ENCODE data around the gene HOXB4.

Gene HOXB4

GRCh38 chr17:48601207-48601538, 23.0 kb upstream of the HOXB4 start:
- no peak for DNase-seq

DNA sequence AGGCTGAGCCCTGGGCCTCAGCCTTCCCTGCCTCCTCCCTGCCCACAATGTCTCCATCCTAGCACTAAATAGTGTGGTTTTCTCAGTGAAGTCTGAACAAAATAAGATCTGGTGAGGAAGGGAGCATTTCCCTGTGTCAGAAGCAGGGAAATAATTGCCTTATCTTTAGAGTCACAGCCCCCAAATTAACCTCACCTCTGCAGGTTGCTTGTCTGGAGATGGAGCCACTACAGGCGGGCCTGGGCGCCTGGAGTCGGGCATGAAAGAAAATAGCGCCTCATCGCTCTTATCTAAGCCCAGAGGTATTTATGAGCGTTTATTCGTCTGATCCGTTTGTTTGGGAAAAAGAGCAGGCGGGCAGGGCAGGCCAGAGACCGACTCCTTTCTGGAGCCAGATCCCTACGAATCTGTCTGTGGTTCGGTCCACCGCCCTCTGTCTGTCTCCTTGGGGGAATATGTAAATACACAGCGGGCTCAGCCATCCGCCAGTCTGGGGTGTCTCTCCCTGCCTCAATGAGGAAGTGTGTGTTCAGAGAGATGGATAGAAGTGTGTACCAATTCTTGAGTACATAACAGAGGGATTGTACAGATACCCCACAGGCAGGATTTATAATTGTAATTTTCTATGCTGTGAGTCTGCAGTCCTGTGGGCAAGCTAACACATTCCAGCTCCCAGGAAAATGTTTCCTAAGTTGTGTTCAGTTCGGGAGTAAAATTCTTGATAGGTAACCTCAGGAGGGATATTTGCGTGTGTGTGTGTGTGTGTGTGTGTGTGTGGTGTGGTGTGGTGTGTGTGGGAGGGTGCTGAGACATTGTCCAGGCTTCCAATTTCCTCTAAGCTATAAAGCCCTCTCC, 22.3 kb upstream of the HOXB4 start:
- no peak for DNase-seq

- DNase-seq: no peak
These were observed 21.2 kb upstream of the HOXB4 start for GRCh38 chr17:48599354-48599753.

DNA sequence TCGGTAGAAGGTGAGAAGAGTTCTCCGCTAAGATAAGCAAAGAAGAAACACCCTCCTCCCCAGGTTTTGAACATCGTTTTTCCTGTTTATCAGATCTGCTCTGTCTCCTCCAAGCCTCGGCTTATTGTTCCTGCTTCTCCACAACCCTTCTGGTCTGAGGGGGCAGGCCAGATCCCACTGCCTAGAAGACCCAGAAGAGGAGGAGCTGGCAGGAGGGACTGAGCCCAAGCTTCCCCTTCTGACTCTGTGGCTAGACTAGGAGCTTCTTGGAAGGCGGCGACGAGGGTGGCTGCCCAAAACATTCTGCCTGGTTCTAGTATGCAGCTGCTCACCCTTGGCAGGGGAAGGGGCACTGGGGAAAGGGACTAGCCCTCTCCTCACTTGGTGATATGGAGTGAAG, 20.6 kb upstream of the HOXB4 start:
- DNase-seq: no peak

GRCh38 chr17:48597778-48598631, 19.9 kb upstream of the HOXB4 start:
- no peak for DNase-seq

DNA sequence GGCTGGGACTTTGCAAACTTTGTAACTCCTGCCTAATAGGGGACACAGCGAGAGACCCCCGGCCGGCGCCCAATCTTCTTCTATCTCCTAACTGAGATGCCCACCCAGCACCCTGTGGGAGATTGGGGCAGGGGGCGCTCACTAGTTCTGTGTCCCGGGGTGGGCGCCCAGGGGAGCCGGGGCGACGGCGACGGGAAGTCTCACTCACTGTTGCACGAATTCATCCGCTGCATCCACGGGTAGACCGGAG, 19.3 kb upstream of the HOXB4 start:
- DNase-seq: no peak

- DNase-seq: peak in 1 of 2 experiments; percentile 90
These were observed 18.8 kb upstream of the HOXB4 start for GRCh38 chr17:48596735-48597527.

DNA sequence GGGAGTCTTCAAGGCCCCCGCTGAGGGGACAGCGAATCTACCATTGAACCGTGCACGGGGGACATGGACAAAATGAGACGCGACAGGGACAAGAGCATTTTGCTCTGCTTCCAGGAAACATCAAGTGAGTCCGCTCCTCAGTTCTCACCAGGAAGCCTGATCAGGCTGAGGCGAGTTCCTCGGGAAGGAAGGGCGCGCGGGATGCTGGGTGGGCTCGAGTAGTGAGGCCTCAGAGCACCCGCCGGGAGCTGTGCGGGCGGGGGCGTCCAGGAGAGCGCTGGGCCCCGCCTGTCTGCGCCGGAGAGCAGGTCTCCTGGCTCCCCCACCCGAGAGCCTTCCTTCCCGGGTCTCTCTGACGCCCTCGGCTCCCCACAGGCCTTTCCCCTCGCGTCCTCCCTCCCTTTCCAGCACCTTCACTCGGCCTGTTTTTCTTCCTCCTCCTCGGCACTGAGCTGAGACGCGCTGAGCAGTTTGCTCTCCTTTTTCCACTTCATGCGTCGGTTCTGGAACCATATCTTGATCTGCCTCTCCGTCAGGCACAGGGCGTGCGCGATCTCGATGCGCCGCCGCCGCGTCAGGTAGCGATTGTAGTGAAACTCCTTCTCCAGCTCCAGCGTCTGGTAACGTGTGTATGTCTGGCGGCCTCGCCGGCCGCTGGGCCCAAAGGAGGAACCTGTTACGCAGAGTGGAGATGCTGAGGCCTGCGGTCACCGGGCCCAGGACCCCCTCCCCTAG, 18.0 kb upstream of the HOXB4 start:
- DNase-seq: no peak

GRCh38 chr17:48595278-48595999, 17.3 kb upstream of the HOXB4 start:
- DNase-seq: no peak

DNA sequence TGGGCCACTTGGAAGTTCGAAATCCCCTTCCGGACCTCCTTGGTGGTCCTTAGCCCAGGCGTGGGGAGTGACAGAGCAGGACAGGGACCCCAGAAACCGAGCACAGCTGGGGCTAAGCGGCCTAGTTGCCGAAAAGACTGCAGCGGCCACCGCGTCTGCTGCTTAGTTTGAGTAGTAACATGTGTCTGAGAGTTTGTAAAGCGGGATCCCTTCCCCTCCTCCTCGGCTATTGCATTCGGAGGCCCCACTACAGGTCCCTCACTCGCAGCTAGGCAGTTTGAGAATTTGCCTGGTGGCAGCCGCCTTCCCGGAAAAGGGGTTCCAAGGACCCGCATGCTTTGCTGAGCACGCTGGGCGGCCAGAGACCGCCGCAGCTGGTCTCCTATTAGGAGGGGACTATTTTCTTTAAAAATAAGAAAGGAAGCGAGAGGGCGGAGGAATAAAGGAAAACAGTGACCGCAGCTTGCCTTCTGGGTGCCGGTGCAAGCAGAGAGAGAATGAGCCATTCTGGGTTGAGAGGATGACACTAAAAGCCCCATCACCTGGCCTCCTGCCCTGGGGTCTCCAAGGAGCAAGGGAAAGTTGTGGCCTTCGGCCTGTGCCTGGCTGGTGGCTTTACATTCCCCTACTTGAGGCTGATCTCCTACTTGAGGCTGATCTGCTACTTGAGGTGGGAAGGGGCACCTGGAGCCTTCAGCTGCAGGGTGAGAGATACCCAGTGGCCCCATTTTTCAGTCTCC, 16.6 kb upstream of the HOXB4 start:
- DNase-seq: no peak

- DNase-seq: peak; percentile 87 to 95
These were observed 15.8 kb upstream of the HOXB4 start for GRCh38 chr17:48593840-48594537.

GRCh38 chr17:48593126-48593829, 15.1 kb upstream of the HOXB4 start, which contains the start of gene HOXB5:
HOXB5 (minus strand) TSS chr17:48593779; CDS start chr17:48593682, 97 bp downstream.
- DNase-seq: no peak

GRCh38 chr17:48592577-48592976, 14.4 kb upstream of the HOXB4 start:
- no peak for DNase-seq

- DNase-seq: no peak
These were observed 13.9 kb upstream of the HOXB4 start for GRCh38 chr17:48592057-48592514.

GRCh38 chr17:48591255-48592056, 13.3 kb upstream of the HOXB4 start:
- no peak for DNase-seq

DNA sequence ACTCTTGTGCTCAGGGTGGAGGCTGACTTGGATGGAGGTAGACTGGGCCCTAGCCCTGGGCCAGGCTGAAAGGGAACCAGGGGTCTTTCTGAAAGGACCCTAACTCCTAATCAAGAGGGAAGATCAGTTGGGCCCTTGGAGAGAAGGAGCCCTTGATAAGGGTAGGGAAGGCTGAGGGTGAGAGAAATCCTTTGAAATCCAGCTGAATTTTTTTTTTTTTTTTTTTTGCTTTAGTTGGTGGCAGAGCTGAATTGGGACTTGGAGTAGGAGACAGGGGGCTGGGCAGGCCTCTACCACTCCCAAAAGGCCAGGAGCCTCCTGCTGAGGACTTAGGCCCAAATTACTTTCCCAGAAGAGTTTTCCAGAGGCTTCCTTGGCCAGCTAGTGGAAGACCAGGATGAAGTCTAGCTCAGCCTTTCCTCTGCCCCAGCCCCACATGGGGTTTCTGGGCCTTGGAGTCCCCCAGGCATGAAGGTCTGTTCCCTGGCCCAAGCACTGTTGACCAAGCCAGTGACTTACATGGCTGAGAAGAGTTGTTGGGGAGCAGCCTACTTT, 12.5 kb upstream of the HOXB4 start:
- DNase-seq: no peak

GRCh38 chr17:48589831-48590606, 11.9 kb upstream of the HOXB4 start, which contains the start of gene HOXB3:
HOXB3 (minus strand) TSS chr17:48590241; CDS start chr17:48552474, 37,767 bp downstream.
- no peak for DNase-seq
